Measurements from ENCODE around the gene SYCP2.
A peak's percentile ranks its signal among the peaks of the same experiment; 100 is the strongest.
"Not testable (repeated sequence)": the region's sequence is repeated elsewhere in the genome, so short reads cannot be mapped to it uniquely, and the experiment has no call there.

SYCP2 gene

GRCh38 chr20:59933296-59933848 is at the start of gene SYCP2:
TSS of gene SYCP2 (minus strand) at chr20:59933637. CDS start at chr20:59922413, 11,224 bp downstream.
- DNase-seq = peak; percentile 56

- no peak for DNase-seq
Measured at GRCh38 chr20:59983076-59983475, 49.6 kb upstream of the SYCP2 start.

- DNase-seq = no peak
Measured at GRCh38 chr20:59977086-59977485, 43.6 kb upstream of the SYCP2 start.

GRCh38 chr20:59976156-59976782 is 42.8 kb upstream of the SYCP2 start:
- DNase-seq = no peak

GRCh38 chr20:59972037-59972801 is 38.8 kb upstream of the SYCP2 start:
- no peak for DNase-seq

GRCh38 chr20:59971428-59971827 is 38.0 kb upstream of the SYCP2 start:
- no peak for DNase-seq

GRCh38 chr20:59966428-59966827 is 33.0 kb upstream of the SYCP2 start:
- no peak for DNase-seq

GRCh38 chr20:59962155-59962554 is 28.7 kb upstream of the SYCP2 start:
- no peak for DNase-seq

- no peak for DNase-seq
Measured at GRCh38 chr20:59961423-59961822, 28.0 kb upstream of the SYCP2 start.

- DNase-seq = no peak
Measured at GRCh38 chr20:59958626-59959025, 25.2 kb upstream of the SYCP2 start.

- no peak for DNase-seq
Measured at GRCh38 chr20:59958123-59958522, 24.7 kb upstream of the SYCP2 start, which contains the start of gene CDH26. TSS of gene CDH26 (plus strand) at chr20:59958423. CDS start at chr20:59958727, 304 bp downstream.

- not testable (repeated sequence) for DNase-seq
Measured at GRCh38 chr20:59957568-59957967, 24.1 kb upstream of the SYCP2 start.

- peak; percentile 71 for DNase-seq
Measured at GRCh38 chr20:59955131-59955796, 21.8 kb upstream of the SYCP2 start.

GRCh38 chr20:59954718-59955117 is 21.3 kb upstream of the SYCP2 start:
- no peak for DNase-seq

GRCh38 chr20:59949911-59950310 is 16.5 kb upstream of the SYCP2 start:
- DNase-seq = no peak

GRCh38 chr20:59948828-59949720 is 15.6 kb upstream of the SYCP2 start:
- DNase-seq = peak; percentile 67

- DNase-seq = no peak
Measured at GRCh38 chr20:59948212-59948611, 14.8 kb upstream of the SYCP2 start.

GRCh38 chr20:59947376-59947775 is 13.9 kb upstream of the SYCP2 start:
- no peak for DNase-seq

GRCh38 chr20:59945731-59946130 is 12.3 kb upstream of the SYCP2 start:
- no peak for DNase-seq

GRCh38 chr20:59945175-59945574 is 11.7 kb upstream of the SYCP2 start:
- no peak for DNase-seq

- no peak for DNase-seq
Measured at GRCh38 chr20:59944726-59945125, 11.3 kb upstream of the SYCP2 start.

GRCh38 chr20:59942245-59942644 is 8.8 kb upstream of the SYCP2 start:
- DNase-seq = no peak

GRCh38 chr20:59940956-59941294 is 7.5 kb upstream of the SYCP2 start:
- DNase-seq = no peak
